IMR-90 (cell line): ENCODE results near the gene PDGFD. TPM values are rescaled to one million over a fixed set of nuclear protein-coding genes. Genes with fewer than 3 reads are reported as not detected.

Source experiments
- ATAC-seq: fragments of 200-7000 bp; cut with Tn5 transposase; 2 replicates; pipeline ENCODE4 v1.9.1; 2020; ENCODE audit warnings: low read depth, mild to moderate bottlenecking, moderate library complexity
- BruUV-seq: library from RNA; stranded (reverse); fragments of 400-500 nt; replicated peaks from 2 replicates; lab custom pipeline; 2021; lab: Mats Ljungman, UMichigan
- CTCF ChIA-PET: fragments of 300-600 bp; formaldehyde crosslinking; extraction: SDS; loops from one replicate; lab custom pipeline; 2021; ENCODE audit warnings: antibody characterized with exemption; lab: Yijun Ruan, JAX
- POLR2A ChIA-PET: fragments of 300-600 bp; sonication (Branson Sonifier 250); formaldehyde crosslinking; loops from one replicate; lab custom pipeline; 2022; ENCODE audit warnings: antibody characterized with exemption; ENCODE audit not compliant: unreplicated experiment; lab: Charles Lee
- DNase-seq: peaks from one replicate; pipeline ENCODE4 v3.0.0; 2013
- H2AFZ ChIP-seq: replicated peaks from 2 replicates; pipeline ENCODE3; 2013; ENCODE audit warnings: low read length, mild to moderate bottlenecking; ENCODE audit not compliant: poor library complexity
- H2AK5ac ChIP-seq: 2 replicates; pipeline ENCODE4 v1.6.1; 2013; ENCODE audit warnings: low read depth, low read length, inconsistent platforms
- H2AK9ac ChIP-seq: replicated peaks from 2 replicates; pipeline ENCODE3; 2013; ENCODE audit warnings: mild to moderate bottlenecking, low read depth, low read length, moderate library complexity; ENCODE audit not compliant: poor library complexity
- H2BK120ac ChIP-seq: 2 replicates; pipeline ENCODE4 v1.6.1; 2013; ENCODE audit warnings: low read depth, low read length, inconsistent platforms
- H2BK15ac ChIP-seq: 3 replicates; pipeline ENCODE4 v1.6.1; 2013; ENCODE audit warnings: low read depth, low read length, inconsistent platforms
- H2BK20ac ChIP-seq: 2 replicates; pipeline ENCODE4 v1.6.1; 2013; ENCODE audit warnings: low read depth, mild to moderate bottlenecking, inconsistent platforms, low read length, moderate library complexity
- H2BK5ac ChIP-seq: 2 replicates; pipeline ENCODE4 v1.6.1; 2013; ENCODE audit warnings: mild to moderate bottlenecking, low read depth, low read length, inconsistent platforms; ENCODE audit not compliant: poor library complexity, severe bottlenecking
- H3K14ac ChIP-seq: replicated peaks from 2 replicates; pipeline ENCODE4 v1.6.1; 2013; ENCODE audit warnings: low read depth, low read length, inconsistent platforms
- H3K18ac ChIP-seq: 2 replicates; pipeline ENCODE4 v1.6.1; 2013; ENCODE audit warnings: low read depth, low read length, control low read depth
- H3K23ac ChIP-seq: 2 replicates; pipeline ENCODE4 v1.6.1; 2013; ENCODE audit warnings: low read depth, low read length, inconsistent platforms
- H3K27ac ChIP-seq: 2 replicates; pipeline ENCODE4 v1.5.1; 2013; ENCODE audit warnings: mild to moderate bottlenecking, control low read depth, low read length; ENCODE audit not compliant: insufficient read depth
- H3K27me3 ChIP-seq: 2 replicates; pipeline ENCODE4 v1.6.1; 2013; ENCODE audit warnings: low read length; ENCODE audit not compliant: control insufficient read depth, insufficient read depth
- H3K36me3 ChIP-seq: 2 replicates; pipeline ENCODE4 v1.6.1; 2013; ENCODE audit warnings: low read length, mixed read lengths; ENCODE audit not compliant: control insufficient read depth, insufficient read depth
- H3K4ac ChIP-seq: 2 replicates; pipeline ENCODE4 v1.6.1; 2013; ENCODE audit warnings: low read depth, low read length, inconsistent platforms
- H3K4me1 ChIP-seq: 2 replicates; pipeline ENCODE4 v1.6.1; 2013; ENCODE audit warnings: low read length, mixed read lengths; ENCODE audit not compliant: control insufficient read depth, insufficient read depth
- H3K4me2 ChIP-seq: 2 replicates; pipeline ENCODE4 v1.6.1; 2013; ENCODE audit warnings: low read depth, mild to moderate bottlenecking, control low read depth, low read length, moderate library complexity
- H3K4me3 ChIP-seq: 2 replicates; pipeline ENCODE4 v1.5.1; 2013; ENCODE audit warnings: low read depth, mild to moderate bottlenecking, control low read depth, low read length, moderate library complexity; ENCODE audit not compliant: insufficient read depth
- H3K56ac ChIP-seq: 2 replicates; pipeline ENCODE4 v1.6.1; 2013; ENCODE audit warnings: low read length, inconsistent platforms; ENCODE audit not compliant: insufficient read depth; ENCODE audit errors: extremely low read depth
- H3K79me1 ChIP-seq, 2 experiments: 2 replicates each; pipeline ENCODE4 v1.6.1; 2013; ENCODE audit warnings: low read length in 2 of 2, inconsistent platforms in 1 of 2, low read depth in 1 of 2
- H3K9ac ChIP-seq: 2 replicates; pipeline ENCODE4 v1.6.1; 2013; ENCODE audit warnings: low read depth, low read length, control low read depth
- H3K9me1 ChIP-seq: 2 replicates; pipeline ENCODE4 v1.6.1; 2013; ENCODE audit warnings: low read length, inconsistent platforms; ENCODE audit not compliant: insufficient read depth
- H3K9me3 ChIP-seq: 2 replicates; pipeline ENCODE4 v1.6.1; 2013; ENCODE audit warnings: low read length; ENCODE audit not compliant: control insufficient read depth, insufficient read depth
- H4K20me1 ChIP-seq: 2 replicates; pipeline ENCODE4 v1.6.1; 2013; ENCODE audit warnings: low read length, inconsistent platforms; ENCODE audit not compliant: insufficient read depth
- H4K5ac ChIP-seq: 2 replicates; pipeline ENCODE4 v1.6.1; 2013; ENCODE audit warnings: mild to moderate bottlenecking, low read depth, low read length, control low read depth
- H4K8ac ChIP-seq, 2 experiments: 2 replicates each; pipeline ENCODE4 v1.6.1; 2013; ENCODE audit warnings: low read depth in 2 of 2, low read length in 2 of 2, control low read depth in 1 of 2, inconsistent platforms in 1 of 2
- H4K91ac ChIP-seq: 2 replicates; pipeline ENCODE4 v1.6.1; 2013; ENCODE audit warnings: low read depth, low read length, inconsistent platforms; ENCODE audit not compliant: insufficient read depth
- ELK1 ChIP-seq: fragments of 150-350 bp; IDR thresholded peaks from 2 replicates; pipeline ENCODE4 v1.6.1; 2016; ENCODE audit warnings: low read depth, mild to moderate bottlenecking, low read length, moderate library complexity, borderline replicate concordance
- RAD21 ChIP-seq: IDR thresholded peaks from 2 replicates; pipeline ENCODE4 v1.6.1; 2012; ENCODE audit warnings: low read length, improper control_type of control experiment
- RFX5 ChIP-seq: IDR thresholded peaks from 2 replicates; pipeline ENCODE4 v1.8.0; 2012; ENCODE audit warnings: low read depth, mild to moderate bottlenecking, low read length, moderate library complexity
- SMC3 ChIP-seq: fragments of 150-350 bp; IDR thresholded peaks from 2 replicates; pipeline ENCODE4 v1.6.1; 2016; ENCODE audit warnings: low read depth, mild to moderate bottlenecking, antibody characterized with exemption, low read length, moderate library complexity
- WGBS, 2 experiments: methylation state at CpG; one replicate each; pipeline versions ENCODE4 v1.1.5 to v1.1.7; 2013; ENCODE audit warnings: missing lambda C conversion rate in 2 of 2; ENCODE audit not compliant: insufficient read length in 1 of 2; ENCODE audit errors: extremely low coverage in 2 of 2; 5-methylcytosine and 5-hydroxymethylcytosine counted together
- dilution Hi-C: fragments of 300-500 bp; cut with HindIII; formaldehyde crosslinking; loops from one replicate; pipeline ENCODE4 v1.14.3; 2018; ENCODE audit warnings: low sequenced_read_pairs; ENCODE audit not compliant: unreplicated experiment
- in situ Hi-C: fragments of 300-500 bp; cut with MboI; formaldehyde crosslinking; loops from 3 replicates; pipeline ENCODE4 v1.14.3; 2019; ENCODE audit warnings: low sequenced_read_pairs, inconsistent platforms, mixed read lengths
- intact Hi-C: fragments of 100-400 bp; cut with micrococcal nuclease; formaldehyde crosslinking; loops from 2 replicates; pipeline ENCODE4 v1.10.0; 2022
- polyA plus RNA-seq, 3 experiments: library from polyadenylated mRNA; depleted of rRNA; stranded (reverse); fragments of >200 nt; gene quantifications; 2 replicates each; pipeline ENCODE4 v1.2.3, GENCODE V29; 2012; ENCODE audit warnings: low replicate concordance in 1 of 3
- total RNA-seq: library from RNA; depleted of rRNA; stranded (reverse); fragments of >200 nt; gene quantifications from 2 replicates; pipeline ENCODE4 v1.2.3, GENCODE V29; 2012
- TF ChIP-seq, protein P1 (sequence below): conservative IDR thresholded peaks from 2 replicates; pipeline ENCODE4 v1.5.1; 2012; ENCODE audit warnings: mild to moderate bottlenecking, low read depth, low read length, improper control_type of control experiment

Gene PDGFD
- total and polyA plus RNA-seq, 2 of the 4 experiments (the other 2 are of a cell fraction): 2.1 to 3.0 TPM

GRCh38 chr11:104151404-104152204 lies 12.3 kb downstream of the PDGFD start:
- Histone ChIP-seq H4K20me1 (no peaks in the 10 kb centered on the region), H3K9me1 (no peaks in the 10 kb centered on the region), H4K5ac (no peak overlapping the region), H3K18ac (no peak overlapping the region), H2AFZ (no peak overlapping the region), H3K36me3 (no peaks in the 10 kb centered on the region), H2BK20ac (no peak overlapping the region), H3K9ac (no peak overlapping the region), H3K4ac (no peak overlapping the region), H2BK5ac (no peak overlapping the region), H2AK9ac (no peak overlapping the region), H4K8ac (no peak overlapping the region), H3K9me3 (peaks cover 3% of the 10 kb centered on the region), H2BK15ac (no peak overlapping the region; the same call in 2 of the 3 replicates), H3K14ac (no peak overlapping the region), H3K27ac (no peak overlapping the region), H3K4me2 (no peak overlapping the region), H4K91ac (no peak overlapping the region), H3K23ac (no peak overlapping the region), H3K56ac (no peak overlapping the region), H3K4me1 (peaks cover 4% of the 10 kb centered on the region; the same call in 1 of the 2 replicates), H2AK5ac (no peak overlapping the region), H3K79me1 (no peaks in the 10 kb centered on the region), H3K27me3 (no peaks in the 10 kb centered on the region), H3K4me3 (no peak overlapping the region), H2BK120ac (no peak overlapping the region; the same call in 1 of the 2 replicates)
- ChIA-PET POLR2A (no interaction called here), CTCF (interaction anchor here (2.2 kb wide), 1 partner anchor 469 kb away, joined by 5 read pairs; no protein-coding TSS in a partner anchor)
- BruUV-seq: no TSS peak
- intact Hi-C loops (loop anchor here (2.0 kb wide), 1 partner anchor 469 kb away; no protein-coding TSS in a partner anchor), dilution Hi-C loops (no loop called here), in situ Hi-C loops (no loop called here)
- DNase-seq: no peak
- 100% methylated on average over 1 of the region's 8 CpGs; no CpG with 5 or more reads in 1 of the 2 experiments for WGBS, 2 experiments
- TF ChIP-seq ELK1 (no peak), SMC3 (peak; percentile 37; the same call in 1 of the 2 replicates), RAD21 (peak; percentile 41), RFX5 (no peak)
- TF ChIP-seq, protein P1, sequence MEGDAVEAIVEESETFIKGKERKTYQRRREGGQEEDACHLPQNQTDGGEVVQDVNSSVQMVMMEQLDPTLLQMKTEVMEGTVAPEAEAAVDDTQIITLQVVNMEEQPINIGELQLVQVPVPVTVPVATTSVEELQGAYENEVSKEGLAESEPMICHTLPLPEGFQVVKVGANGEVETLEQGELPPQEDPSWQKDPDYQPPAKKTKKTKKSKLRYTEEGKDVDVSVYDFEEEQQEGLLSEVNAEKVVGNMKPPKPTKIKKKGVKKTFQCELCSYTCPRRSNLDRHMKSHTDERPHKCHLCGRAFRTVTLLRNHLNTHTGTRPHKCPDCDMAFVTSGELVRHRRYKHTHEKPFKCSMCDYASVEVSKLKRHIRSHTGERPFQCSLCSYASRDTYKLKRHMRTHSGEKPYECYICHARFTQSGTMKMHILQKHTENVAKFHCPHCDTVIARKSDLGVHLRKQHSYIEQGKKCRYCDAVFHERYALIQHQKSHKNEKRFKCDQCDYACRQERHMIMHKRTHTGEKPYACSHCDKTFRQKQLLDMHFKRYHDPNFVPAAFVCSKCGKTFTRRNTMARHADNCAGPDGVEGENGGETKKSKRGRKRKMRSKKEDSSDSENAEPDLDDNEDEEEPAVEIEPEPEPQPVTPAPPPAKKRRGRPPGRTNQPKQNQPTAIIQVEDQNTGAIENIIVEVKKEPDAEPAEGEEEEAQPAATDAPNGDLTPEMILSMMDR: peak; percentile 50
- ATAC-seq: no peak
